WTC11 (cell line): Measurements from ENCODE around the gene GAL3ST3. TPM values are rescaled to one million over a fixed set of nuclear protein-coding genes. Genes with fewer than 3 reads are reported as not detected.

Experiments
- ATAC-seq: fragments of 200-7000 bp; cut with Tn5 transposase; 2 replicates; pipeline ENCODE4 v1.10.0; 2021; ENCODE audit warnings: mild to moderate bottlenecking, moderate library complexity
- CTCF ChIA-PET: fragments of 300-600 bp; sonication (Branson Sonifier 250); formaldehyde crosslinking; loops from one replicate; lab custom pipeline; 2021; ENCODE audit warnings: antibody characterized with exemption; lab: Charles Lee
- POLR2A ChIA-PET: fragments of 350-600 bp; sonication (Branson Sonifier 250); formaldehyde crosslinking; loops from one replicate; lab custom pipeline; 2021; ENCODE audit warnings: antibody characterized with exemption; lab: Charles Lee
- DNase-seq: peaks from one replicate; pipeline ENCODE4 v3.0.0; 2021; ENCODE audit warnings: low spot score
- H3K27ac Mint-ChIP-seq: 2 replicates; pipeline ENCODE4 v1.8.0; 2021; ENCODE audit warnings: mixed read lengths
- H3K27me3 Mint-ChIP-seq: 2 replicates; pipeline ENCODE4 v1.8.0; 2021; ENCODE audit warnings: low read depth, mild to moderate bottlenecking, moderate library complexity, mixed read lengths
- H3K36me3 Mint-ChIP-seq: 2 replicates; pipeline ENCODE4 v1.8.0; 2021; ENCODE audit warnings: mixed read lengths
- H3K4me1 Mint-ChIP-seq: 2 replicates; pipeline ENCODE4 v1.8.0; 2022; ENCODE audit warnings: mixed read lengths
- H3K4me3 Mint-ChIP-seq: 2 replicates; pipeline ENCODE4 v1.8.0; 2021; ENCODE audit warnings: mild to moderate bottlenecking, moderate library complexity, mixed read lengths
- H3K9me3 Mint-ChIP-seq: 2 replicates; pipeline ENCODE4 v1.8.0; 2021; ENCODE audit warnings: mixed read lengths
- ATF2 ChIP-seq: sonication (generic); formaldehyde crosslinking; IDR thresholded peaks from 2 replicates; pipeline ENCODE4 v1.8.1; 2022; ENCODE audit warnings: low read depth, missing genetic modification reagents, borderline replicate concordance
- CDX4 ChIP-seq: fragments of 250-450 bp; sonication (Bioruptor Pico); IDR thresholded peaks from 2 replicates; pipeline ENCODE4 v1.9.0; 2021; ENCODE audit warnings: moderate library complexity, mild to moderate bottlenecking, inconsistent platforms, borderline replicate concordance
- E2F5 ChIP-seq: sonication (generic); formaldehyde crosslinking; IDR thresholded peaks from 2 replicates; pipeline ENCODE4 v1.8.1; 2022; ENCODE audit warnings: mild to moderate bottlenecking, moderate library complexity, missing genetic modification reagents
- ELF4 ChIP-seq: sonication (generic); formaldehyde crosslinking; IDR thresholded peaks from 2 replicates; pipeline ENCODE4 v1.8.1; 2022; ENCODE audit warnings: low read depth, mild to moderate bottlenecking, moderate library complexity, missing genetic modification reagents
- ESRRA ChIP-seq: sonication (generic); formaldehyde crosslinking; IDR thresholded peaks from 2 replicates; pipeline ENCODE4 v1.8.1; 2022; ENCODE audit warnings: mild to moderate bottlenecking, missing genetic modification reagents, borderline replicate concordance
- FOXJ3 ChIP-seq: sonication (generic); formaldehyde crosslinking; IDR thresholded peaks from 2 replicates; pipeline ENCODE4 v1.9.0; 2021; ENCODE audit warnings: missing genetic modification reagents, mild to moderate bottlenecking, borderline replicate concordance
- GABPB1 ChIP-seq: sonication (generic); formaldehyde crosslinking; IDR thresholded peaks from 2 replicates; pipeline ENCODE4 v1.8.1; 2023; ENCODE audit warnings: mild to moderate bottlenecking, missing genetic modification reagents
- GRHL2 ChIP-seq: fragments of 250-450 bp; sonication (Bioruptor Pico); IDR thresholded peaks from 2 replicates; pipeline ENCODE4 v1.8.0; 2022; ENCODE audit warnings: mild to moderate bottlenecking, moderate library complexity; ENCODE audit not compliant: insufficient replicate concordance, severe bottlenecking
- HMGA2 ChIP-seq: fragments of 250-450 bp; sonication (Bioruptor Pico); IDR thresholded peaks from 2 replicates; pipeline ENCODE4 v1.4.0; 2021; ENCODE audit warnings: mild to moderate bottlenecking, moderate library complexity
- NFATC4 ChIP-seq: fragments of 250-450 bp; sonication (Bioruptor Pico); IDR thresholded peaks from 2 replicates; pipeline ENCODE4 v1.9.0; 2021; ENCODE audit warnings: mild to moderate bottlenecking
- NFYB ChIP-seq: sonication (generic); formaldehyde crosslinking; conservative IDR thresholded peaks from 2 replicates; pipeline ENCODE4 v1.8.0; 2022; ENCODE audit warnings: low read depth, missing genetic modification reagents
- NR1H2 ChIP-seq: sonication (generic); formaldehyde crosslinking; IDR thresholded peaks from 2 replicates; pipeline ENCODE4 v1.9.0; 2021; ENCODE audit warnings: mild to moderate bottlenecking, moderate library complexity, missing genetic modification reagents
- OVOL2 ChIP-seq: fragments of 250-450 bp; sonication (Bioruptor Pico); IDR thresholded peaks from 2 replicates; pipeline ENCODE4 v1.9.0; 2021; ENCODE audit warnings: mild to moderate bottlenecking, borderline replicate concordance
- RORB ChIP-seq: fragments of 250-450 bp; sonication (Bioruptor Pico); IDR thresholded peaks from 2 replicates; pipeline ENCODE4 v1.9.0; 2021; ENCODE audit warnings: mild to moderate bottlenecking
- SOX15 ChIP-seq: fragments of 250-450 bp; sonication (Bioruptor Pico); IDR thresholded peaks from 2 replicates; pipeline ENCODE4 v1.9.0; 2021; ENCODE audit warnings: mild to moderate bottlenecking
- TEAD1 ChIP-seq: sonication (generic); formaldehyde crosslinking; IDR thresholded peaks from 2 replicates; pipeline ENCODE4 v1.8.0; 2022; ENCODE audit warnings: mild to moderate bottlenecking, missing genetic modification reagents
- ZBTB43 ChIP-seq: sonication (generic); formaldehyde crosslinking; IDR thresholded peaks from 2 replicates; pipeline ENCODE4 v1.8.1; 2023; ENCODE audit warnings: mild to moderate bottlenecking, missing genetic modification reagents
- ZNF219 ChIP-seq: sonication (generic); formaldehyde crosslinking; IDR thresholded peaks from 2 replicates; pipeline ENCODE4 v1.8.0; 2023; ENCODE audit warnings: missing genetic modification reagents, mild to moderate bottlenecking, borderline replicate concordance
- ZNF281 ChIP-seq: sonication (generic); formaldehyde crosslinking; IDR thresholded peaks from 2 replicates; pipeline ENCODE4 v1.8.0; 2023; ENCODE audit warnings: mild to moderate bottlenecking, missing genetic modification reagents
- ZNF416 ChIP-seq: fragments of 250-450 bp; sonication (Bioruptor Pico); IDR thresholded peaks from 2 replicates; pipeline ENCODE4 v1.9.0; 2021; ENCODE audit warnings: mild to moderate bottlenecking, inconsistent platforms
- ZNF425 ChIP-seq: fragments of 250-450 bp; sonication (Bioruptor Pico); conservative IDR thresholded peaks from 2 replicates; pipeline ENCODE4 v1.9.0; 2021; ENCODE audit warnings: mild to moderate bottlenecking
- ZNF512 ChIP-seq: sonication (generic); formaldehyde crosslinking; IDR thresholded peaks from 2 replicates; pipeline ENCODE4 v1.8.1; 2022; ENCODE audit warnings: missing genetic modification reagents, borderline replicate concordance
- ZNF671 ChIP-seq: fragments of 250-450 bp; sonication (Bioruptor Pico); IDR thresholded peaks from 2 replicates; pipeline ENCODE4 v1.8.0; 2021; ENCODE audit warnings: mild to moderate bottlenecking
- total RNA-seq: library from RNA; stranded (reverse); gene quantifications from 3 replicates; pipeline ENCODE4 v1.2.3, GENCODE V29; 2021

GAL3ST3 gene
- total RNA-seq, 1 experiment from 2014 or later, result 21.3 TPM

GRCh38 chr11:66059966-66060680 is 11.2 kb upstream of the GAL3ST3 start (continued):
- no peak for TF ChIP-seq RORB
- no peak for TF ChIP-seq TEAD1 (CRISPR knock-in tag)
- TF ChIP-seq NFYB (CRISPR knock-in tag), result no peak
- TF ChIP-seq ZNF416, result no peak
- no peak for TF ChIP-seq OVOL2 (CRISPR knock-in tag)
- no peak for TF ChIP-seq ZNF281 (CRISPR knock-in tag)

- no peaks in the 10 kb centered on the region for H3K27me3 Mint-ChIP-seq
- no peaks in the 10 kb centered on the region for H3K9me3 Mint-ChIP-seq
- ChIA-PET POLR2A (no interaction called here), CTCF (interaction anchor here (1.3 kb wide), 1 partner anchor 12 kb away, joined by 3 read pairs; no protein-coding TSS in a partner anchor)
- ATAC-seq, result no peak
- TF ChIP-seq ZNF219, result no peak
- TF ChIP-seq NR1H2 (CRISPR knock-in tag), result no peak
- TF ChIP-seq ATF2 (CRISPR knock-in tag), result no peak
- TF ChIP-seq ESRRA (CRISPR knock-in tag), result no peak
- TF ChIP-seq ZNF671 (CRISPR knock-in tag), result no peak
- no peak for TF ChIP-seq ZBTB43
- TF ChIP-seq CDX4 (CRISPR knock-in tag), result no peak
- H3K36me3 Mint-ChIP-seq, result peaks cover 75% of the 10 kb centered on the region
- no peak overlapping the region for H3K27ac Mint-ChIP-seq
- no peak for DNase-seq
- H3K4me1 Mint-ChIP-seq, result peaks cover 9% of the 10 kb centered on the region
- no peak overlapping the region for H3K4me3 Mint-ChIP-seq
Observed at GRCh38 chr11:66056501-66056900, 7.5 kb upstream of the GAL3ST3 start.

- Mint-ChIP-seq H3K36me3 (peaks cover 60% of the 10 kb centered on the region), H3K27ac (no peak overlapping the region), H3K4me3 (no peak overlapping the region), H3K9me3 (no peaks in the 10 kb centered on the region), H3K27me3 (no peaks in the 10 kb centered on the region), H3K4me1 (peaks cover 21% of the 10 kb centered on the region)
- ChIA-PET POLR2A (no interaction called here), CTCF (no interaction called here)
- ATAC-seq (no peak), DNase-seq (no peak)
- TF ChIP-seq GRHL2 (CRISPR knock-in tag) (no peak), SOX15 (CRISPR knock-in tag) (no peak), HMGA2 (CRISPR knock-in tag) (no peak), ELF4 (no peak), ZNF671 (CRISPR knock-in tag) (no peak), FOXJ3 (CRISPR knock-in tag) (no peak), E2F5 (no peak), ZNF425 (no peak), NFATC4 (no peak), ZNF512 (CRISPR knock-in tag) (no peak), GABPB1 (no peak)
Observed at GRCh38 chr11:66055021-66055420, 6.1 kb upstream of the GAL3ST3 start.
